ENCODE data around the gene ROBO3.

Gene ROBO3

DNA sequence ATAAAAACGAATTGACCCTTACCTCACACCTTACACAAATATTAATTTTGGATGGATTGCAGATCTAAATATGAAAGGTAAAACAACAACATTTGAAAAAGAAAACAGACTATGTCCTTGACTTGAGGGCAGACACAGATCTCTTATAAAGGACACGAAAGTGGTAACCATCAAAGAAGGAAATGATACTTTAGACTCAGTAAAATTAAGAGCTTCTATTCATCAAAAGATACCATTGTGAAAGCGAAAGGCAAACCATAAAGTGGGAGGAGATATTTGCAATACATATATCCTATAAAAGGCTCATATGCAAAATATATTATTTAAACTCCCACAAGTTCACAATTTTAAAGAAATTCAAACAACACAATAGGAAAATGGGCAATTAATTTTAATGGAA, 65.6 kb downstream of the ROBO3 start:
- DNase-seq, result no peak

Measured in stimulated activated CD8-positive, alpha-beta memory T cell treated with anti-CD3 and anti-CD28 coated beads, Interleukin-4, amount 100 ng/mL, for 48 hours (primary cell).